MCF 10A (cell line): ENCODE data around the gene RBM15B. TPM values are rescaled to one million over a fixed set of nuclear protein-coding genes. Genes with fewer than 3 reads are reported as not detected.
"Not testable (repeated sequence)": the region's sequence is repeated elsewhere in the genome, so short reads cannot be mapped to it uniquely, and the experiment has no call there.

Experiments used
- BruUV-seq: library from RNA; stranded (reverse); fragments of 400-500 nt; replicated peaks from 2 replicates; lab custom pipeline; 2021; lab: Mats Ljungman, UMichigan
- CTCF ChIA-PET: fragments of 300-600 bp; sonication (Branson Sonifier 250); formaldehyde crosslinking; extraction: SDS; loops from one replicate; lab custom pipeline; 2021; ENCODE audit warnings: antibody characterized with exemption, inconsistent platforms; lab: Yijun Ruan, JAX
- POLR2A ChIA-PET: fragments of 300-600, 350-650 bp; sonication (Branson Sonifier 250); formaldehyde crosslinking; extraction: SDS; loops from one replicate; lab custom pipeline; 2020; ENCODE audit warnings: antibody characterized with exemption, inconsistent platforms; lab: Yijun Ruan, JAX
- DNase-seq: peaks from one replicate; pipeline ENCODE4 v3.0.0-alpha.2; 2018; ENCODE audit not compliant: unreplicated experiment
- H3K27ac Mint-ChIP-seq: one replicate; pipeline ENCODE4 v1.8.0; 2022; ENCODE audit warnings: mild to moderate bottlenecking, low read depth, mixed read lengths; ENCODE audit not compliant: unreplicated experiment
- H3K27me3 Mint-ChIP-seq: one replicate; pipeline ENCODE4 v1.8.0; 2022; ENCODE audit warnings: mixed read lengths; ENCODE audit not compliant: insufficient read depth, unreplicated experiment
- H3K36me3 Mint-ChIP-seq: one replicate; pipeline ENCODE4 v1.8.0; 2022; ENCODE audit warnings: mild to moderate bottlenecking, moderate library complexity, mixed read lengths; ENCODE audit not compliant: insufficient read depth, unreplicated experiment
- H3K4me1 Mint-ChIP-seq: one replicate; pipeline ENCODE4 v1.8.0; 2022; ENCODE audit warnings: mixed read lengths; ENCODE audit not compliant: insufficient read depth, unreplicated experiment
- H3K4me3 Mint-ChIP-seq: one replicate; pipeline ENCODE4 v1.8.0; 2022; ENCODE audit warnings: mild to moderate bottlenecking, moderate library complexity, mixed read lengths; ENCODE audit not compliant: unreplicated experiment
- H3K9me3 Mint-ChIP-seq: one replicate; pipeline ENCODE4 v1.8.0; 2022; ENCODE audit warnings: mixed read lengths; ENCODE audit not compliant: unreplicated experiment
- CTCF ChIP-seq: fragments of 200-600 bp; IDR thresholded peaks from one replicate; pipeline ENCODE4 v1.8.0; 2022; ENCODE audit warnings: antibody characterized with exemption, mild to moderate bottlenecking; ENCODE audit not compliant: unreplicated experiment
- intact Hi-C: fragments of 100-400 bp; cut with micrococcal nuclease; formaldehyde crosslinking; loops from 2 replicates; pipeline ENCODE4 v1.14.1; 2022
- total RNA-seq: library from RNA; stranded (reverse); gene quantifications from 2 replicates; pipeline ENCODE4 v1.2.3, GENCODE V29; 2022

Gene RBM15B
- total RNA-seq, 1 experiment from 2014 or later = 33.6 TPM

GRCh38 chr3:51385621-51386091 is 5.4 kb upstream of the RBM15B start:
- Mint-ChIP-seq H3K9me3 (no peaks in the 10 kb centered on the region), H3K27ac (peak overlapping the region; percentile 98), H3K27me3 (no peaks in the 10 kb centered on the region), H3K4me1 (peaks cover 26% of the 10 kb centered on the region), H3K36me3 (peaks cover 14% of the 10 kb centered on the region), H3K4me3 (peak overlapping the region; percentile 90)
- TF ChIP-seq CTCF = no peak
- intact Hi-C loops = loop anchor here (2.0 to 5.0 kb wide), 2 partner anchors 287 to 769 kb away; partner anchors contain the start of genes MAPKAPK3 and TEX264
- CTCF ChIA-PET = interaction anchor here (0.5 to 3.7 kb wide), 8 partner anchors 15 to 833 kb away, joined by 3 to 29 read pairs (median 4); no protein-coding TSS in a partner anchor
- POLR2A ChIA-PET = interaction anchor here (0.6 to 3.1 kb wide), 18 partner anchors 11 to 818 kb away, joined by 3 to 28 read pairs (median 4); partner anchors contain the start of genes ACY1, C3orf18, CISH and DCAF1
- BruUV-seq = no TSS peak
- no peak for DNase-seq

GRCh38 chr3:51386159-51386851 is 4.8 kb upstream of the RBM15B start:
- BruUV-seq = TSS peak; percentile 47
- Mint-ChIP-seq H3K27ac (peak overlapping the region; percentile 98), H3K4me1 (peaks cover 26% of the 10 kb centered on the region), H3K4me3 (peak overlapping the region; percentile 90), H3K36me3 (peaks cover 14% of the 10 kb centered on the region), H3K27me3 (no peaks in the 10 kb centered on the region), H3K9me3 (no peaks in the 10 kb centered on the region)
- ChIA-PET POLR2A (interaction anchor here (0.7 to 3.1 kb wide), 12 partner anchors 10 to 817 kb away, joined by 3 to 28 read pairs (median 5); partner anchors contain the start of genes CISH, DCAF1, HEMK1 and MAPKAPK3), CTCF (interaction anchor here (0.5 to 4.7 kb wide), 10 partner anchors 16 to 816 kb away, joined by 3 to 59 read pairs (median 3); partner anchors contain the start of gene MAPKAPK3)
- DNase-seq = no peak
- intact Hi-C loops = loop anchor here (5.0 kb wide), 1 partner anchor 286 kb away; the partner anchor contains the start of gene TEX264
- no peak for TF ChIP-seq CTCF

GRCh38 chr3:51386852-51387229 is 4.2 kb upstream of the RBM15B start:
- no peak for DNase-seq
- no peaks in the 10 kb centered on the region for H3K27me3 Mint-ChIP-seq
- peaks cover 26% of the 10 kb centered on the region for H3K4me1 Mint-ChIP-seq
- H3K36me3 Mint-ChIP-seq = peaks cover 14% of the 10 kb centered on the region
- intact Hi-C loops = loop anchor here (5.0 kb wide), 1 partner anchor 285 kb away; the partner anchor contains the start of gene TEX264
- H3K4me3 Mint-ChIP-seq = peak overlapping the region; percentile 90
- ChIA-PET CTCF (interaction anchor here (0.6 to 4.7 kb wide), 7 partner anchors 15 to 786 kb away, joined by 3 to 59 read pairs (median 3); partner anchors contain the start of gene MAPKAPK3), POLR2A (interaction anchor here (0.7 to 3.1 kb wide), 3 partner anchors 411 to 817 kb away, joined by 4 to 28 read pairs (median 27); partner anchors contain the start of genes HEMK1 and MAPKAPK3)
- BruUV-seq = no TSS peak
- no peak for TF ChIP-seq CTCF
- H3K9me3 Mint-ChIP-seq = no peaks in the 10 kb centered on the region
- peak overlapping the region; percentile 98 for H3K27ac Mint-ChIP-seq

- peaks cover 26% of the 10 kb centered on the region for H3K4me1 Mint-ChIP-seq
- intact Hi-C loops = loop anchor here (5.0 kb wide), 1 partner anchor 285 kb away; the partner anchor contains the start of gene TEX264
- DNase-seq, BruUV-seq, H3K27me3 Mint-ChIP-seq, H3K9me3 Mint-ChIP-seq: not testable (repeated sequence)
- peak overlapping the region; percentile 90 for H3K4me3 Mint-ChIP-seq
- H3K36me3 Mint-ChIP-seq = peaks cover 14% of the 10 kb centered on the region
- ChIA-PET CTCF (interaction anchor here (0.6 to 4.7 kb wide), 11 partner anchors 16 to 931 kb away, joined by 3 to 59 read pairs (median 4); partner anchors contain the start of genes DCAF1, HEMK1 and MAPKAPK3), POLR2A (interaction anchor here (0.6 kb wide), 2 partner anchors 462 to 769 kb away, joined by 3 read pairs; no protein-coding TSS in a partner anchor)
- peak overlapping the region; percentile 98 for H3K27ac Mint-ChIP-seq
Observed at GRCh38 chr3:51387281-51387680, 3.8 kb upstream of the RBM15B start.
